SK-N-SH treated with all-trans-retinoic acid at 6 μM for 48 hours (cell line): Measurements from ENCODE around the gene FXYD6.

Experiments used
- ATAC-seq: fragments of 200-7000 bp; cut with Tn5 transposase; 3 replicates; pipeline ENCODE4 v1.9.1; 2020; ENCODE audit warnings: mild to moderate bottlenecking, moderate library complexity
- ARNTL ChIP-seq: fragments of 450-650 bp; formaldehyde crosslinking; IDR thresholded peaks from 2 replicates; pipeline ENCODE4 v1.5.0; 2020; ENCODE audit warnings: low read depth, mild to moderate bottlenecking, moderate library complexity, borderline replicate concordance
- BACH2 ChIP-seq: fragments of 250-450 bp; sonication (Bioruptor Pico); IDR thresholded peaks from 2 replicates; pipeline ENCODE4 v1.9.0; 2021; ENCODE audit warnings: mild to moderate bottlenecking, borderline replicate concordance
- CSDC2 ChIP-seq: fragments of 250-450 bp; sonication (Bioruptor Pico); IDR thresholded peaks from 2 replicates; pipeline ENCODE4 v1.5.0; 2020; ENCODE audit warnings: mild to moderate bottlenecking, moderate library complexity
- ESRRG ChIP-seq: fragments of 250-450 bp; sonication (Bioruptor Pico); IDR thresholded peaks from 2 replicates; pipeline ENCODE4 v1.6.1; 2021; ENCODE audit warnings: mild to moderate bottlenecking
- GLIS3 ChIP-seq: fragments of 250-450 bp; sonication (Bioruptor Pico); IDR thresholded peaks from 2 replicates; pipeline ENCODE4 v1.5.0; 2020; ENCODE audit warnings: mild to moderate bottlenecking, moderate library complexity
- ISL1 ChIP-seq: fragments of 250-450 bp; sonication (Bioruptor Pico); IDR thresholded peaks from 2 replicates; pipeline ENCODE4 v2.1.2; 2022; ENCODE audit warnings: mild to moderate bottlenecking, moderate library complexity
- OSR1 ChIP-seq: fragments of 250-450 bp; sonication (Bioruptor Pico); IDR thresholded peaks from 2 replicates; pipeline ENCODE4 v1.8.0; 2022; ENCODE audit warnings: moderate library complexity, mild to moderate bottlenecking, inconsistent platforms
- PPARA ChIP-seq: fragments of 250-450 bp; sonication (Bioruptor Pico); IDR thresholded peaks from 2 replicates; pipeline ENCODE4 v1.5.0; 2020; ENCODE audit warnings: mild to moderate bottlenecking, borderline replicate concordance
- RARB ChIP-seq: fragments of 250-450 bp; sonication (Bioruptor Pico); IDR thresholded peaks from 2 replicates; pipeline ENCODE4 v1.8.0; 2021; ENCODE audit warnings: mild to moderate bottlenecking, moderate library complexity
- SNAI2 ChIP-seq: fragments of 250-450 bp; sonication (Bioruptor Pico); IDR thresholded peaks from 2 replicates; pipeline ENCODE4 v1.5.0; 2020; ENCODE audit warnings: mild to moderate bottlenecking, moderate library complexity
- TCF4 ChIP-seq: fragments of 250-450 bp; sonication (Bioruptor Pico); IDR thresholded peaks from 2 replicates; pipeline ENCODE4 v1.8.0; 2021; ENCODE audit warnings: mild to moderate bottlenecking, moderate library complexity, borderline replicate concordance
- TOX ChIP-seq: fragments of 250-450 bp; sonication (Bioruptor Pico); IDR thresholded peaks from 2 replicates; pipeline ENCODE4 v1.8.0; 2021; ENCODE audit warnings: mild to moderate bottlenecking, moderate library complexity, borderline replicate concordance
- ZC3H10 ChIP-seq: fragments of 250-450 bp; sonication (Bioruptor Pico); IDR thresholded peaks from 2 replicates; pipeline ENCODE4 v1.5.1; 2021; ENCODE audit warnings: mild to moderate bottlenecking, moderate library complexity
- ZFP3 ChIP-seq: fragments of 250-450 bp; sonication (Bioruptor Pico); IDR thresholded peaks from 2 replicates; pipeline ENCODE4 v1.5.0; 2020; ENCODE audit warnings: mild to moderate bottlenecking, moderate library complexity
- ZFP30 ChIP-seq: fragments of 450-650 bp; formaldehyde crosslinking; IDR thresholded peaks from 2 replicates; pipeline ENCODE4 v1.5.0; 2022; ENCODE audit warnings: mild to moderate bottlenecking, moderate library complexity
- ZNF70 ChIP-seq: fragments of 450-650 bp; formaldehyde crosslinking; IDR thresholded peaks from 2 replicates; pipeline ENCODE4 v1.5.0; 2020; ENCODE audit warnings: mild to moderate bottlenecking, moderate library complexity
- ZNF8 ChIP-seq: fragments of 450-650 bp; formaldehyde crosslinking; IDR thresholded peaks from 2 replicates; pipeline ENCODE4 v1.5.0; 2020; ENCODE audit warnings: mild to moderate bottlenecking, moderate library complexity
- TF ChIP-seq, protein P1 (sequence below): fragments of 250-450 bp; sonication (Bioruptor Pico); IDR thresholded peaks from 2 replicates; pipeline ENCODE4 v1.5.1; 2021; ENCODE audit warnings: mild to moderate bottlenecking, moderate library complexity
- TF ChIP-seq, protein P2 (sequence below): fragments of 250-450 bp; sonication (Bioruptor Pico); IDR thresholded peaks from 2 replicates; pipeline ENCODE4 v1.8.0; 2020; ENCODE audit warnings: mild to moderate bottlenecking, moderate library complexity, borderline replicate concordance
- TF ChIP-seq, protein P3 (sequence below): fragments of 250-450 bp; sonication (Bioruptor Pico); IDR thresholded peaks from 2 replicates; pipeline ENCODE4 v1.5.1; 2020; ENCODE audit warnings: low read depth, mild to moderate bottlenecking, moderate library complexity
- TF ChIP-seq, protein P4 (sequence below): fragments of 250-450 bp; sonication (Bioruptor Pico); IDR thresholded peaks from 2 replicates; pipeline ENCODE4 v1.8.0; 2021; ENCODE audit warnings: low read depth, mild to moderate bottlenecking, moderate library complexity, borderline replicate concordance
- TF ChIP-seq, protein P5 (sequence below): fragments of 250-450 bp; sonication (Bioruptor Pico); IDR thresholded peaks from 2 replicates; pipeline ENCODE4 v1.5.0; 2020; ENCODE audit warnings: mild to moderate bottlenecking, moderate library complexity

The FXYD6 gene

DNA sequence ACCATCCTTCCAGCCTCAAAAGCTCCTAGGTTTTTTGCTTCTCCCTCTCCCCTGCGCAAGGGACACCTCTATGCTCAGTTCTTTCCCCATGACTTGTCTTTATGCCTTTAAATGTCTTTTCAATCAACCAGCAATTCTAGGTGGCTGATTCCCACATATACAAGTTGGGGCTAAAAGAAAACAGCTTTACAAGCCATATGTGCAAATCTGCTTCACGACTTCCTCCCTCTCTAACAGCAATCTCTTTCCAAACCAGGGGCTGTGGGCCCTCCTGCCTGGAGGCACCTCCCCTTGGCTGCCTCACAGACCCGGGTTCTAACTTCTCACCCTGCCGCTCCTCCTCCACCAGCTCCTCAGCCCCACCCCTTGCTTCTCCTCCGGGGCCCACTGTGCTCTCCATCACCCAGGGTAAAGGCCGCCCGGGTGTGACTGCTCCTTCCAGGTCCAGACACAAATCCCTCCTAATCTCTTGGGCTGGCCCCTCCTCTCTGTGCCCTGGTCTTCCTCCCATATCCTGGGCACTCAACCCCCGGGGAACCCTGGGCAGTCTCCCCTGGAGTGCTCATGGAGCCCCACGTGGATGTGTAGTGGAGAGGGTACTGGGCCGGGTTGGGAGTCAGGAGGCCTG, 38.6 kb upstream of the FXYD6 start:
- no peak for ATAC-seq
- TF ChIP-seq SNAI2 (CRISPR knock-in tag) (no peak), CSDC2 (no peak), OSR1 (no peak), ZC3H10 (CRISPR knock-in tag) (no peak), ZNF70 (CRISPR knock-in tag) (no peak), TOX (CRISPR knock-in tag) (no peak), ARNTL (CRISPR knock-in tag) (no peak), PPARA (CRISPR knock-in tag) (no peak), ZFP3 (no peak), ISL1 (no peak), TCF4 (CRISPR knock-in tag) (no peak), GLIS3 (CRISPR knock-in tag) (no peak)
- TF ChIP-seq, protein P1, sequence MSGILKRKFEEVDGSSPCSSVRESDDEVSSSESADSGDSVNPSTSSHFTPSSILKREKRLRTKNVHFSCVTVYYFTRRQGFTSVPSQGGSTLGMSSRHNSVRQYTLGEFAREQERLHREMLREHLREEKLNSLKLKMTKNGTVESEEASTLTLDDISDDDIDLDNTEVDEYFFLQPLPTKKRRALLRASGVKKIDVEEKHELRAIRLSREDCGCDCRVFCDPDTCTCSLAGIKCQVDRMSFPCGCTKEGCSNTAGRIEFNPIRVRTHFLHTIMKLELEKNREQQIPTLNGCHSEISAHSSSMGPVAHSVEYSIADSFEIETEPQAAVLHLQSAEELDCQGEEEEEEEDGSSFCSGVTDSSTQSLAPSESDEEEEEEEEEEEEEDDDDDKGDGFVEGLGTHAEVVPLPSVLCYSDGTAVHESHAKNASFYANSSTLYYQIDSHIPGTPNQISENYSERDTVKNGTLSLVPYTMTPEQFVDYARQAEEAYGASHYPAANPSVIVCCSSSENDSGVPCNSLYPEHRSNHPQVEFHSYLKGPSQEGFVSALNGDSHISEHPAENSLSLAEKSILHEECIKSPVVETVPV (CRISPR knock-in tag) = no peak
- TF ChIP-seq, protein P2, sequence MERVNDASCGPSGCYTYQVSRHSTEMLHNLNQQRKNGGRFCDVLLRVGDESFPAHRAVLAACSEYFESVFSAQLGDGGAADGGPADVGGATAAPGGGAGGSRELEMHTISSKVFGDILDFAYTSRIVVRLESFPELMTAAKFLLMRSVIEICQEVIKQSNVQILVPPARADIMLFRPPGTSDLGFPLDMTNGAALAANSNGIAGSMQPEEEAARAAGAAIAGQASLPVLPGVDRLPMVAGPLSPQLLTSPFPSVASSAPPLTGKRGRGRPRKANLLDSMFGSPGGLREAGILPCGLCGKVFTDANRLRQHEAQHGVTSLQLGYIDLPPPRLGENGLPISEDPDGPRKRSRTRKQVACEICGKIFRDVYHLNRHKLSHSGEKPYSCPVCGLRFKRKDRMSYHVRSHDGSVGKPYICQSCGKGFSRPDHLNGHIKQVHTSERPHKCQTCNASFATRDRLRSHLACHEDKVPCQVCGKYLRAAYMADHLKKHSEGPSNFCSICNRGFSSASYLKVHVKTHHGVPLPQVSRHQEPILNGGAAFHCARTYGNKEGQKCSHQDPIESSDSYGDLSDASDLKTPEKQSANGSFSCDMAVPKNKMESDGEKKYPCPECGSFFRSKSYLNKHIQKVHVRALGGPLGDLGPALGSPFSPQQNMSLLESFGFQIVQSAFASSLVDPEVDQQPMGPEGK (CRISPR knock-in tag) = no peak
- TF ChIP-seq, protein P3, sequence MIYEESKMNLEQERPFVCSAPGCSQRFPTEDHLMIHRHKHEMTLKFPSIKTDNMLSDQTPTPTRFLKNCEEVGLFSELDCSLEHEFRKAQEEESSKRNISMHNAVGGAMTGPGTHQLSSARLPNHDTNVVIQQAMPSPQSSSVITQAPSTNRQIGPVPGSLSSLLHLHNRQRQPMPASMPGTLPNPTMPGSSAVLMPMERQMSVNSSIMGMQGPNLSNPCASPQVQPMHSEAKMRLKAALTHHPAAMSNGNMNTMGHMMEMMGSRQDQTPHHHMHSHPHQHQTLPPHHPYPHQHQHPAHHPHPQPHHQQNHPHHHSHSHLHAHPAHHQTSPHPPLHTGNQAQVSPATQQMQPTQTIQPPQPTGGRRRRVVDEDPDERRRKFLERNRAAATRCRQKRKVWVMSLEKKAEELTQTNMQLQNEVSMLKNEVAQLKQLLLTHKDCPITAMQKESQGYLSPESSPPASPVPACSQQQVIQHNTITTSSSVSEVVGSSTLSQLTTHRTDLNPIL (CRISPR knock-in tag) = no peak
- TF ChIP-seq, all 23 proteins: peak for 0

DNA sequence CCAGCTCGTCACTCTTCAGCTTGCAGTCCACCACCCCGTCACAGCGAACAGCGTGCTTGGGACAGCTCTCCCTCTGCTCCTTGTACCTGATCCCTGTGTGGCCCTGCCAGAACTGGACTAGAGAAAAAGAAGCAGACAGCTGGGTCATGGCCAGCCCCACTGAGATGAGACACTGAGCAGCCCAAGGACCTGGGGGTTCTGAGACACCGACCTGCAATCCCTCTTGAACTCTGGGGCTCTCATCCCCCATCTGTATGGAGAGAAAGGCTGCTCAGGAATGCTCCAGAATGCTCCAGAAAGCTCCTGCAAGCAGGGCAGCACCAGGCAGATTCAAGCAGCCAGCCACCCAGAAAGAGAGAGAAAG, 37.9 kb upstream of the FXYD6 start:
- ATAC-seq = no peak
- TF ChIP-seq, protein P4, sequence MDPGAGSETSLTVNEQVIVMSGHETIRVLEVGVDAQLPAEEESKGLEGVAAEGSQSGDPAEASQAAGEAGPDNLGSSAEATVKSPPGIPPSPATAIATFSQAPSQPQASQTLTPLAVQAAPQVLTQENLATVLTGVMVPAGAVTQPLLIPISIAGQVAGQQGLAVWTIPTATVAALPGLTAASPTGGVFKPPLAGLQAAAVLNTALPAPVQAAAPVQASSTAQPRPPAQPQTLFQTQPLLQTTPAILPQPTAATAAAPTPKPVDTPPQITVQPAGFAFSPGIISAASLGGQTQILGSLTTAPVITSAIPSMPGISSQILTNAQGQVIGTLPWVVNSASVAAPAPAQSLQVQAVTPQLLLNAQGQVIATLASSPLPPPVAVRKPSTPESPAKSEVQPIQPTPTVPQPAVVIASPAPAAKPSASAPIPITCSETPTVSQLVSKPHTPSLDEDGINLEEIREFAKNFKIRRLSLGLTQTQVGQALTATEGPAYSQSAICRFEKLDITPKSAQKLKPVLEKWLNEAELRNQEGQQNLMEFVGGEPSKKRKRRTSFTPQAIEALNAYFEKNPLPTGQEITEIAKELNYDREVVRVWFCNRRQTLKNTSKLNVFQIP = no peak
- TF ChIP-seq ESRRG (CRISPR knock-in tag) (no peak), ZNF8 (CRISPR knock-in tag) (no peak), BACH2 (no peak), CSDC2 (no peak), ZFP3 (no peak), ZNF70 (CRISPR knock-in tag) (no peak), PPARA (CRISPR knock-in tag) (no peak), ZFP30 (CRISPR knock-in tag) (no peak), SNAI2 (CRISPR knock-in tag) (no peak)
- TF ChIP-seq, protein P3 (CRISPR knock-in tag) = no peak

DNA sequence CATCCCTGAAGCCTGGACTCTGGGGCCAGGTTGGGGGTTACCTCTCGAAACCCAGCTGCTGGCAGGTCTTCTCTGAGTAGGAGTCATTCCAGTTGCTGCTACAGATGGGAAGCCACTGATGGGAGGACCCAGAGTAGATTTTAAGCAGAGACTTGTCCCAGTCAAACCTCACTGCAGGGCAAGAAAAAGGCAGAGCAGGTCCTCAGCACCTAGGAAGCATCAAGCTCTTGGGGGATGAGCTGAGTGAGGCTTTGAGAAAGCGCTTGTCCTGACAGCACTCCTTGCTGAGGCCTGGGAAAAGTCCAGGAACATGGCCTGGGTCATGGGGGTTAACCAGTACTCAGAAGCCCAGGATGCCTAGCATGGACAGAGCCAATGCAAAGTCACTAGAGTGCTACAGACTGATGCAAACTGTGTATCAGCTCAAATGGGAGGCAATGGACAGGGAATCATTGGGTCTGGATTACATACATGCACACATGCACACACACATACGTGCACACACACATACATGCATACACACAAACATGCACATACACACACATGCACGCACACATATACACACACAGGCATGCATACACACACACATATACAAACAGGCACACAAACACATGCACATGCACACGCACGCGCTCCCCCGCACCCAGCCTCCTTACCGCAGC, 37.4 kb upstream of the FXYD6 start:
- no peak for ATAC-seq
- TF ChIP-seq TOX (CRISPR knock-in tag) (no peak), ISL1 (no peak), TCF4 (CRISPR knock-in tag) (no peak), GLIS3 (CRISPR knock-in tag) (no peak), ZC3H10 (CRISPR knock-in tag) (no peak), PPARA (CRISPR knock-in tag) (no peak), SNAI2 (CRISPR knock-in tag) (no peak), CSDC2 (no peak), ZFP3 (no peak), ZNF70 (CRISPR knock-in tag) (no peak), RARB (CRISPR knock-in tag) (no peak)
- TF ChIP-seq, protein P2 (CRISPR knock-in tag) = no peak
- TF ChIP-seq, protein P4 = no peak
- TF ChIP-seq, protein P5, sequence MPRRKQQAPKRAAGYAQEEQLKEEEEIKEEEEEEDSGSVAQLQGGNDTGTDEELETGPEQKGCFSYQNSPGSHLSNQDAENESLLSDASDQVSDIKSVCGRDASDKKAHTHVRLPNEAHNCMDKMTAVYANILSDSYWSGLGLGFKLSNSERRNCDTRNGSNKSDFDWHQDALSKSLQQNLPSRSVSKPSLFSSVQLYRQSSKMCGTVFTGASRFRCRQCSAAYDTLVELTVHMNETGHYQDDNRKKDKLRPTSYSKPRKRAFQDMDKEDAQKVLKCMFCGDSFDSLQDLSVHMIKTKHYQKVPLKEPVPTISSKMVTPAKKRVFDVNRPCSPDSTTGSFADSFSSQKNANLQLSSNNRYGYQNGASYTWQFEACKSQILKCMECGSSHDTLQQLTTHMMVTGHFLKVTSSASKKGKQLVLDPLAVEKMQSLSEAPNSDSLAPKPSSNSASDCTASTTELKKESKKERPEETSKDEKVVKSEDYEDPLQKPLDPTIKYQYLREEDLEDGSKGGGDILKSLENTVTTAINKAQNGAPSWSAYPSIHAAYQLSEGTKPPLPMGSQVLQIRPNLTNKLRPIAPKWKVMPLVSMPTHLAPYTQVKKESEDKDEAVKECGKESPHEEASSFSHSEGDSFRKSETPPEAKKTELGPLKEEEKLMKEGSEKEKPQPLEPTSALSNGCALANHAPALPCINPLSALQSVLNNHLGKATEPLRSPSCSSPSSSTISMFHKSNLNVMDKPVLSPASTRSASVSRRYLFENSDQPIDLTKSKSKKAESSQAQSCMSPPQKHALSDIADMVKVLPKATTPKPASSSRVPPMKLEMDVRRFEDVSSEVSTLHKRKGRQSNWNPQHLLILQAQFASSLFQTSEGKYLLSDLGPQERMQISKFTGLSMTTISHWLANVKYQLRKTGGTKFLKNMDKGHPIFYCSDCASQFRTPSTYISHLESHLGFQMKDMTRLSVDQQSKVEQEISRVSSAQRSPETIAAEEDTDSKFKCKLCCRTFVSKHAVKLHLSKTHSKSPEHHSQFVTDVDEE (CRISPR knock-in tag) = no peak
